Thymus (tissue), 11 donors: ENCODE data around the gene TPRX1. TPM values are rescaled to one million over a fixed set of nuclear protein-coding genes. Genes with fewer than 3 reads are reported as not detected.
"Not testable (repeated sequence)": the region's sequence is repeated elsewhere in the genome, so short reads cannot be mapped to it uniquely, and the experiment has no call there.

Experiments used
- DNase-seq, 9 donors: peaks; one replicate each; pipeline ENCODE4 v3.0.0-alpha.2; 2013; ENCODE audit warnings: low spot score in 9 of 9, low read depth in 6 of 9, missing footprints in 1 of 9
- H3K27ac ChIP-seq, 2 donors: one replicate each; pipeline ENCODE4 v1.5.1; 2013; ENCODE audit warnings: control low read depth in 1 of 2, low read depth in 1 of 2, low read length in 1 of 2, mild to moderate bottlenecking in 1 of 2, moderate library complexity in 1 of 2
- H3K27me3 ChIP-seq, 2 donors: one replicate each; pipeline ENCODE4 v1.5.1; 2013; ENCODE audit warnings: low read length in 1 of 2; ENCODE audit not compliant: control insufficient read depth in 2 of 2, insufficient read depth in 1 of 2
- H3K36me3 ChIP-seq, 2 donors: one replicate each; pipeline ENCODE4 v1.5.1; 2013; ENCODE audit warnings: low read length in 1 of 2, mild to moderate bottlenecking in 1 of 2, moderate library complexity in 1 of 2; ENCODE audit not compliant: control insufficient read depth in 2 of 2, insufficient read depth in 2 of 2
- H3K4me1 ChIP-seq, 2 donors: one replicate each; pipeline ENCODE4 v1.5.1; 2013; ENCODE audit warnings: low read length in 2 of 2; ENCODE audit not compliant: control insufficient read depth in 2 of 2, insufficient read depth in 2 of 2
- H3K4me3 ChIP-seq, 2 donors: one replicate each; pipeline ENCODE4 v1.5.1; 2013; ENCODE audit warnings: low read length in 2 of 2, control low read depth in 1 of 2, mild to moderate bottlenecking in 1 of 2
- H3K9me3 ChIP-seq, 2 donors: one replicate each; pipeline ENCODE4 v1.5.1; 2013; ENCODE audit warnings: low read length in 1 of 2, mild to moderate bottlenecking in 1 of 2; ENCODE audit not compliant: control insufficient read depth in 2 of 2, insufficient read depth in 1 of 2
- WGBS: extraction: QIAGEN DNeasy Blood & Tissue Kit; methylation state at CpG from one replicate; pipeline ENCODE4 v1.1.7; 2013; 5-methylcytosine and 5-hydroxymethylcytosine counted together
- polyA plus RNA-seq: library from polyadenylated mRNA; stranded (reverse); fragments of 200-250 nt; gene quantifications from one replicate; pipeline ENCODE4 v1.2.3, GENCODE V29; 2013
- total RNA-seq: library from RNA; stranded (reverse); fragments of 120-200 nt; gene quantifications from one replicate; pipeline ENCODE4 v1.2.4, GENCODE V29; 2013
- donor health status: healthy.

The TPRX1 gene
- total and polyA plus RNA-seq, 2 donors = not detected

- no peaks in the 10 kb centered on the region for H3K36me3 ChIP-seq
- no peak overlapping the region for H3K27ac ChIP-seq
- no peak overlapping the region for H3K4me3 ChIP-seq
- no peak for DNase-seq
- 95% methylated on average over 6 of the region's 6 CpGs for WGBS
- peaks cover 1 to 11% of the 10 kb centered on the region in 2 donors for H3K9me3 ChIP-seq
- H3K4me1 ChIP-seq = no peaks in the 10 kb centered on the region
- no peaks in the 10 kb centered on the region for H3K27me3 ChIP-seq
Observed at GRCh38 chr19:47806435-47806834, 2.1 kb upstream of the TPRX1 start.

DNA sequence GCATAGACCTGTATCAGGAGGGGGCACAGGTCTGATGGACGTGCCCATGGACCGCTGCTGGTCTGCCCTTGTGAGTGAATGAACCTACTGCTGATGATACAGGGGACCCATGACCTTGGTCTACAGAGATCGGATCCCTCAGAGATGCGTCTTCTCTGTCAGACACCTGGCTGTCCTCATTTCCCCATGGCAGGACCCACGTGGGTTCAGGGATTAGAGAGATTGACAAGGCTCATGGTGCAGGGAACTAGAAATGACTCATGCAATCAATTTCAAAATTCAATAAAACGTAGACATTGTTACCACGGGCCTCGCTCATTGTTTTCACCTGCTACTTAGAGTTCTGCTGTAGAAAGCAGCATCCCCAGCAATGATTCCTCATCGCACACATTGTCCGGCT, 962 bp upstream of the TPRX1 start:
- no peak for DNase-seq
- peaks cover 1 to 13% of the 10 kb centered on the region in 2 donors for H3K9me3 ChIP-seq
- no peak overlapping the region for H3K27ac ChIP-seq
- no peaks in the 10 kb centered on the region for H3K27me3 ChIP-seq
- H3K4me3 ChIP-seq = no peak overlapping the region
- no peaks in the 10 kb centered on the region for H3K36me3 ChIP-seq
- 92% methylated on average over 10 of the region's 10 CpGs for WGBS
- H3K4me1 ChIP-seq = no peaks in the 10 kb centered on the region

DNA sequence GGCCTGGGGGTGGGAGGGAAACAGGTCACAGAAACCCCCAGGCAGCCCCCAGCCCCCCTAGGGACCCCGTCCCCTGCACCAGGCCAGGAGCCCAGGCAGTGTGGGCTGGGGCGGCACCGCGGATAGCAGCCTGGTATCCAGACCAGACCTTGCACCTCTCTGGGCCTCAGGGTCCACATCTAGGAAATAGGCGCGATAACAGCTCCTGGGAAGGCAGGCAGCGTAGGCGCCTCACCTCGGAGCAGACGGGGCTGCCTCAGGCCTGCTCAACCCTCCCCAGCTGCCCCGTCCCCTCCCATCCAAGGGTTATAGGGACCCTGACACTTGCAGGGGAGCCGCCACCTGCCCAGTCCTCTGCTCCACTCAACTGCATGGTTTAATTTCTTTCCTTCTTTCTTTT, 680 bp downstream of the TPRX1 start:
- peaks cover 1 to 13% of the 10 kb centered on the region in 2 donors for H3K9me3 ChIP-seq
- WGBS = 95% methylated on average over 12 of the region's 12 CpGs
- H3K36me3 ChIP-seq, H3K4me1 ChIP-seq, H3K27me3 ChIP-seq, H3K27ac ChIP-seq, DNase-seq, H3K4me3 ChIP-seq: not testable (repeated sequence)

- WGBS = 92% methylated on average over 21 of the region's 21 CpGs
- H3K4me1 ChIP-seq, H3K4me3 ChIP-seq, H3K36me3 ChIP-seq, H3K27ac ChIP-seq, DNase-seq, H3K27me3 ChIP-seq: not testable (repeated sequence)
- H3K9me3 ChIP-seq = peaks cover 1 to 13% of the 10 kb centered on the region in 2 donors
Observed at GRCh38 chr19:47803148-47803547, 1.2 kb downstream of the TPRX1 start.

GRCh38 chr19:47802521-47803043, 1.8 kb downstream of the TPRX1 start:
- Histone ChIP-seq H3K4me3 (no peak overlapping the region), H3K27me3 (peaks cover 0 to 2% of the 10 kb centered on the region in 2 donors), H3K36me3 (no peaks in the 10 kb centered on the region), H3K27ac (no peak overlapping the region), H3K4me1 (no peaks in the 10 kb centered on the region), H3K9me3 (peaks cover 1 to 13% of the 10 kb centered on the region in 2 donors)
- no peak for DNase-seq
- WGBS = 97% methylated on average over 25 of the region's 25 CpGs

DNA sequence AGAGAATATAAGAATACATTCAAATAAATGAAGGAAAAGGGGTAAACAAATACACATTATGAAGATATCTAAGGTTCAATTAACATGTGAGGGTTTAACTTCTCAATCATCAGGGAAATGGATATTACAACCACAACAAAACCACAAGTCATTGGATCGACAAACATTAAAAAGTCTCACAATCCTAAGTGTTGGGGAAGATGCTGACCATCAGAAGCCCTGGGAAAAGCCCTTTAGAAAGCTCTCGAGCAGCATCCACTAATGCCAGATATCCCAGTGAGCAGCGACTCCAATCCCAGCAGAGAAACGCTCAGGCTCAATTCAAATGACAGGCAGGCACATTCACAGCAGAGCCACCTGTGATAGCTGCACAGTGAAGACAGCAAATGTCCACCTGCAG, 3.1 kb downstream of the TPRX1 start:
- Histone ChIP-seq H3K36me3 (no peaks in the 10 kb centered on the region), H3K4me3 (no peak overlapping the region), H3K9me3 (peaks cover 1 to 13% of the 10 kb centered on the region in 2 donors), H3K4me1 (no peaks in the 10 kb centered on the region), H3K27ac (no peak overlapping the region), H3K27me3 (peaks cover 0 to 2% of the 10 kb centered on the region in 2 donors)
- no peak for DNase-seq
- WGBS = 98% methylated on average over 4 of the region's 4 CpGs

DNA sequence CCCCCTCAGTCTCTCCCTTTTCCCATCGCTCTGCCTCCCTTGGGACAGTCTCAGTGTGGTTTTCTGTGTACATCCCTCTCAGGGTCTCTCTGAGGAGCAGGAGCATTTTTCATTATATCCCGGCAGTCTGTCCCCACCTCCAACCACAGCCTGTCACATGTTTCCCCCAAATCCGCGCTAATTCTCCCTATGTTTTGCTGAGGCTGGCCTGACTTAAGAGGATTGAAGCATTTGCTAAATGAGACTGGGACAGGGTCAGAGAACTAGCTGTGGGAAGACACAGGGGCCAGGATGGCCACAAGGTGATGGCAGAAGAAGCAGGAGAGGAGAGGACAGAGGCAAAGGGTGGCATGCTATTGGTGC, 5.5 kb downstream of the TPRX1 start:
- Histone ChIP-seq H3K27ac (no peak overlapping the region), H3K27me3 (peaks cover 0 to 2% of the 10 kb centered on the region in 2 donors), H3K9me3 (peaks cover 1 to 13% of the 10 kb centered on the region in 2 donors), H3K36me3 (no peaks in the 10 kb centered on the region), H3K4me1 (no peaks in the 10 kb centered on the region), H3K4me3 (no peak overlapping the region)
- DNase-seq = no peak
- WGBS = 86% methylated on average over 4 of the region's 4 CpGs

- Histone ChIP-seq H3K4me1 (no peaks in the 10 kb centered on the region), H3K4me3 (no peak overlapping the region), H3K9me3 (peaks cover 1 to 13% of the 10 kb centered on the region in 2 donors), H3K27ac (no peak overlapping the region), H3K36me3 (no peaks in the 10 kb centered on the region), H3K27me3 (peaks cover 0 to 2% of the 10 kb centered on the region in 2 donors)
- 74% methylated on average over 14 of the region's 14 CpGs for WGBS
- DNase-seq = no peak
Observed at GRCh38 chr19:47797996-47798903, 6.1 kb downstream of the TPRX1 start.

- WGBS = 93% methylated on average over 2 of the region's 2 CpGs
- Histone ChIP-seq H3K9me3 (peaks cover 0 to 4% of the 10 kb centered on the region in 2 donors), H3K4me3 (no peak overlapping the region), H3K4me1 (no peaks in the 10 kb centered on the region), H3K36me3 (no peaks in the 10 kb centered on the region), H3K27me3 (peaks cover 0 to 2% of the 10 kb centered on the region in 2 donors), H3K27ac (no peak overlapping the region)
- no peak for DNase-seq
Observed at GRCh38 chr19:47796785-47797184, 7.6 kb downstream of the TPRX1 start.
